HG03159 (cell line): Measurements from ENCODE around the gene PGAM4.
"Not testable (repeated sequence)": the region's sequence is repeated elsewhere in the genome, so short reads cannot be mapped to it uniquely, and the experiment has no call there.

Experiments
- ATAC-seq: cut with Tn5 transposase; IDR thresholded peaks from one replicate; pipeline ENCODE4 v1.9.1; 2021; ENCODE audit warnings: mild to moderate bottlenecking, moderate library complexity; ENCODE audit not compliant: unreplicated experiment

The PGAM4 gene

GRCh38 chrX:77969538-77969937, at the start of gene PGAM4:
TSS of gene PGAM4 (minus strand) at chrX:77969638. CDS start at chrX:77969638, 0 bp downstream.
- no peak for ATAC-seq

GRCh38 chrX:78011846-78012245, 42.4 kb upstream of the PGAM4 start:
- no peak for ATAC-seq

- ATAC-seq = no peak
Measured at GRCh38 chrX:77979870-77980269, 10.4 kb upstream of the PGAM4 start.

GRCh38 chrX:77977518-77977917, 8.1 kb upstream of the PGAM4 start:
- no peak for ATAC-seq

- no peak for ATAC-seq
Measured at GRCh38 chrX:77977095-77977494, 7.7 kb upstream of the PGAM4 start.

- no peak for ATAC-seq
Measured at GRCh38 chrX:77975755-77976154, 6.3 kb upstream of the PGAM4 start.

- ATAC-seq = no peak
Measured at GRCh38 chrX:77967631-77968030, 1.8 kb downstream of the PGAM4 start.

GRCh38 chrX:77966361-77966760, 3.1 kb downstream of the PGAM4 start:
- ATAC-seq = no peak

- no peak for ATAC-seq
Measured at GRCh38 chrX:77962068-77962902, 7.2 kb downstream of the PGAM4 start.

- no peak for ATAC-seq
Measured at GRCh38 chrX:77961063-77961462, 8.4 kb downstream of the PGAM4 start.

- ATAC-seq = no peak
Measured at GRCh38 chrX:77960567-77960966, 8.9 kb downstream of the PGAM4 start.

- no peak for ATAC-seq
Measured at GRCh38 chrX:77953708-77954107, 15.7 kb downstream of the PGAM4 start.

- ATAC-seq = no peak
Measured at GRCh38 chrX:77953302-77953701, 16.1 kb downstream of the PGAM4 start.

GRCh38 chrX:77952173-77952572, 17.3 kb downstream of the PGAM4 start:
- no peak for ATAC-seq

- no peak for ATAC-seq
Measured at GRCh38 chrX:77949840-77950239, 19.6 kb downstream of the PGAM4 start.

GRCh38 chrX:77946571-77946970, 22.9 kb downstream of the PGAM4 start:
- no peak for ATAC-seq

GRCh38 chrX:77945910-77946545, 23.4 kb downstream of the PGAM4 start:
- no peak for ATAC-seq

GRCh38 chrX:77945031-77945430, 24.4 kb downstream of the PGAM4 start:
- ATAC-seq = not testable (repeated sequence)

GRCh38 chrX:77938083-77938680, 31.3 kb downstream of the PGAM4 start:
- no peak for ATAC-seq

GRCh38 chrX:77937291-77937690, 32.1 kb downstream of the PGAM4 start:
- no peak for ATAC-seq

GRCh38 chrX:77936299-77936698, 33.1 kb downstream of the PGAM4 start:
- no peak for ATAC-seq

- no peak for ATAC-seq
Measured at GRCh38 chrX:77935886-77936285, 33.6 kb downstream of the PGAM4 start.
